NCI-H2227 (cell line): ENCODE measurements around the gene GMEB2.

Experiments
- DNase-seq: peaks from one replicate; lab custom pipeline; 2025; ENCODE audit not compliant: unreplicated experiment; lab: John Stamatoyannopoulos, UW

GMEB2 gene

DNA sequence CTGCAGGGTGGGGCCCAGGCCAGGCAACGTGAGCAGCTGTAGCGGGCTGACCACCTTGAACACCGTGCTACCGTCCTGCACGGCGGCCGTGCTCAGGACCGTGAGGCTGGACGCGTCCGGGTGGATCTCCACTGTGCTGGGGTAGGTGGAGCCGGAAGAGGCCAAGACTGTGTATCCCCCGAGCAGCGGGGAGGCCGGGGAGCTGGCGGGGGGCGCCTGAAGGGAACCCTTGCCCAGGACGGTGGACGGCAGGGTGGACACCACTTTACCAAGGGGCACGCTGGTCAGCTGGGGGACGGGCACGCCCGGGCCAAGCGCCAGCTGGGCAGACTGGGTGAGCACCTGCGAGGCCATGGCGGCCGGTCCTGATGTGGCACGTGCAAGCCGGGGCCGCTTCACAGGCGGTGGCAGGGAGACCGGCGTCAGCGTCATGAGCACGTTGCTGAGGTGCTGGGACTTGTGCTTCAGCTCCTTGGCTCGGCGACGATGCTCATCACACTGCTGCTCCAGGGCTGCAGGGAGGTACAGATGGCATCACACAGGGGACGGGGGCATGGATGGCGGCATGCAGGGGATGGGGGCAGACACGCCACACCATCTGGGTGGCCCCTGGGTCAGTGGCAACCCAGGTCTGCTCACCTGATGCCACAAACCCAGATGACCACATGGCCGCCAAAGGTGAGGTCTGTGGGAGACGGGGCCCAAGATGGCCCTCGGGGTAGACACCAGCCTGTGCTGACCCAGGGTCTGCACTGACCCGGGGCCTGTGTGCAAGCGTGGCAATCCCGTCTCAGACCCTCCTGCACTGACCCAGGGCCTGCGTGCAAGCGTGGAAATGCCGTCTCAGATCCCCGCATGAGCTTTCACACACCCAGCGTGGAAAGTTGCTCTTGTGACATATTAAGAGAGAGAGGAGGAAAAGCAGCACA is 36.4 kb downstream of the GMEB2 start:
- DNase-seq = no peak

GRCh38 chr20:63589261-63590217 is 37.4 kb downstream of the GMEB2 start:
- DNase-seq = no peak

DNA sequence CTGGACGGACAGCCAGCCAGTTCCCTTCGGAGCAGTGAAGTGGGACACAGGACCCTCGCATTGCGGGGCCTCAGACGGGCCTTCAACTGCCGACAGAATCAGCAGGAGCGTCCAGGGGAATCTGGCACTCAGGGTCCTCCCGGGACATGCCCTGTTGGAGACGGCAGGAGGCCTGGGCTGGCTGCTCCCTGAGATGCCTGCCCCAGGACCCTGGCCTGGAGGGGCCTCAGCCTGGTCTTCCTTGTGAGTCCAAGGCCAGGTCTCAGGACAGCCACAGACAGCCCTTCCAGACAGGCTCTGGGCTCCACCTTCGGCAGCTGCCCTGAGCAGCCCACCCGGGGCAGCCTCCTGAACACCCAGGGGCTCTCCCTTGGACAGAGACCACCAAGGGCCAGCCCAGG is 38.3 kb downstream of the GMEB2 start:
- no peak for DNase-seq

- DNase-seq = no peak
Observed at GRCh38 chr20:63587776-63588591, 38.9 kb downstream of the GMEB2 start.

- no peak for DNase-seq
Observed at GRCh38 chr20:63587256-63587655, 39.6 kb downstream of the GMEB2 start.

DNA sequence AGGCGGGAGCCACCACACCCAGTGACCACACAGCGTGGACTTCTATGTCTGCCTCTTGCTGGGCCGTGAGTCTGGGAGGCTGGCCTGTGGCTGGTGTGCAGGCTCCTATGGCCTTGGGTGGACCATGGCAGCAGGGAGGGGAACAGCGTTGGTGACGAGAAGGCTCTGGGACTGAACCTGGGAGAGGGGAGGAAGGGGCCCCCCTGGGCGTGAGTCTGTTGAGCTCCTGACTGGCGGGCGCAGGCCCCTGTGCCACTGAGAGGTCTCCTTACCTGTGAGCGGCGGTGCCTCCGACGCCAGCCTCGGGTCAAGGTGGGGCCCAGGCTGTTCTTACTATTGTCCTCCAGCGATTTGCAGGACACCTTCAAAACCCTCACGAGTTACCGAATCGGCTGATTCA is 40.1 kb downstream of the GMEB2 start:
- no peak for DNase-seq

DNA sequence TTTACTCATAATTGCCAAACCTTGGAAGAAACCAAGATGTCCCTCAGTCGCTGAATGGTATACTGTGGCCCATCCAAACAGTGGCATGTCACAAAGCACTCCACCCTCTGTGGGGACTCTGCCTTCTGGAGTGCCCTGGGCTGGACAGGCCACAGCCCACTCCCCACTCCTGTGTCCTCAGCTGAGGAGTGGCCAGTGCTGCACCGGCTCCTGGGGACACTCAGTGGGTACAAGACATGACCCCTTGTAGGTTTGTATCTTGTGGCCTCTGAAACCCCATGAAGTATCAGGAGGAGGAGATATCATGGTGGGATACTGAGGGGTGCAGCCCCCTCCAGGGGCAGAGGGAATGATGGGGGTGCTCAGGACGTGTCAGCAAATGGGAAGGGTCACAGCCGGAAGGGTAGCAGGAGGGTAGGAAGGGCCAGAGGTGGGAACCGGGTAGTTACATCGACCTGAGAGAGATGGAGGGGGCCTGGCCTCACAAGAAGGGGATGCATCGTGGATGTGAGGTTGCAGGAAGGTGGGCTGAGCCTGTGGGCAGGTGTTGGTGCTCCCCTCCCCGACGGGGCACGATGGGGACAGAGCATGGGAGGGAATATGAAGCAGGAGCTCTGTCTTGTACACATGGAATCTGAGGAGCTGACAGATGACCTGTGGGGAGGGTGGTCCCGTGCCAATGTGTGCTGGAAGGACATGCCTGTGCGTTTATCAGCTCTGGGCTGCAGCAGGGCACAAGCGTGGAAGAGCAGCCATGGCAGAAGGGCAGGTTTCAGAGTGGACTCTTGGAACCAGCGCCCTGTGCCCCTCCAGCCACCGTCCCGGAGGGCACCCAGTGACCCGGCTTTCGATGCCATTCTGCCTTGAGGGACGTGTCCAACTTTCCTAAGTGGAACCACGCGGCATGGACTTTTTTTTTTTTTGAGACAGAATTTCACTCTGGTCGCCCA is 41.0 kb downstream of the GMEB2 start:
- no peak for DNase-seq

DNA sequence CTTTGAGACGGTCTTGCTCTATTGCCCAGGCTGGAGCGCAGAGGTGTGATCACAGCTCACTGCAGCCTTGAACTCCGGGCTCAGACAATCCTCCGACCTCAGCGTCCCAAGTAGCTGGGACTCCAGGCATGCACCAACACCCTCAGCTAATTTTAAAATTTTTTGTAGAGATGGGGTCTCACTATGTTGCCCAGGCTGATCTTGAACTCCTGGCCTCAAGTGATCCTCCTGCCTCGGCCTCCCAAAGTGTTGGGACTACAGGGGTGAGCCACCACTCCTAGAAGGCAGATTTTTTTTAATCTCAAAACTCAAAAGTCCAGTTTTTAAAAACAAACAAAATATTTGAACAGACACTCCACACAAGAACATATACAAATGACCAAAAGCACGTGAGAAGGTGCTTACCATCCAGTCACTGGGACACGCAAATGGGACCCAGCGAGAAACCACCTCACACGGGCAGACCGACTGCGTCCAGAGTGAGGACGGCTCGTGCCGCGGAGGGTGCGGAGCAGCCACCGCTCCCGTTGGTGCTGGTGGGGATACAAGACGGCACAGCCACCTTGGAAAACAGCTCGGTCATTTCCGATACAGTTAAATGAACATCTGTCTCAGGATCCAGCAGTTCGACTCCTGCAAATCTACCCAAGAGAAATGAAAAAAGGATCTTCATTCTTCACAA is 44.4 kb downstream of the GMEB2 start:
- no peak for DNase-seq

DNA sequence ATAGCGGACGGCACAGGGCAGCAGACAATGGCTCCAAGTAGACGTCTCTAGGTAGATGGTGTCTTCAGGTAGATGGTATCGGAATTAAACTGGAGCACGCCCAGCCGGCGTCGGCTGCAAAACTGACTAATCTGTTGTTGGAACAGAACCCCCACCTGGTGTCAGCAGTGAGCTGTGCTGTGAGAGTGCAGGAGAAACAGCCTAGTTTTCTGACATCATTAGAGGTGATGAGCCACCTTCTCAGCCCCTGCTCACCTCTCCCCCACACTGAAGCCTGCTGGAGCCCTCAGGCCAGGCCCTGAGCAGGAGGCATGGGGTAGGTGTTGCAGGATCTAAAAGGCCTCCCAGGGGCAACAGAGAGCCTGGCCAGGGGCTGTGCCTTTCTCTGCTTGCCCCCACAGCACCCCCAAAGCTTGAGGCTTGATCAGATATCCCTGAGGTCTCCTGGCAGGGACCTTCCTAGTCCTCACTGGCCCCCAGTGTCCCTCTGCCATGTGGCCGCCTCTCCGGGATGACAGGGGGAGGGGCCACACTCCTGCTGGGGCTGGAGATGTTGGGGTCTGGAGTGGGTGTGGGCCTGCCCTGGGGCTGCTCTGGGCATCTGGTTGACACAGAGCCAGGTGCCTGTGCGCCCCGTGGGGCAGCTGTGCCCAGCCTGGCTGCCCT is 46.0 kb downstream of the GMEB2 start:
- peak; percentile 27 for DNase-seq

- DNase-seq = no peak
Observed at GRCh38 chr20:63579017-63579694, 47.7 kb downstream of the GMEB2 start.

- no peak for DNase-seq
Observed at GRCh38 chr20:63578224-63579016, 48.5 kb downstream of the GMEB2 start.

DNA sequence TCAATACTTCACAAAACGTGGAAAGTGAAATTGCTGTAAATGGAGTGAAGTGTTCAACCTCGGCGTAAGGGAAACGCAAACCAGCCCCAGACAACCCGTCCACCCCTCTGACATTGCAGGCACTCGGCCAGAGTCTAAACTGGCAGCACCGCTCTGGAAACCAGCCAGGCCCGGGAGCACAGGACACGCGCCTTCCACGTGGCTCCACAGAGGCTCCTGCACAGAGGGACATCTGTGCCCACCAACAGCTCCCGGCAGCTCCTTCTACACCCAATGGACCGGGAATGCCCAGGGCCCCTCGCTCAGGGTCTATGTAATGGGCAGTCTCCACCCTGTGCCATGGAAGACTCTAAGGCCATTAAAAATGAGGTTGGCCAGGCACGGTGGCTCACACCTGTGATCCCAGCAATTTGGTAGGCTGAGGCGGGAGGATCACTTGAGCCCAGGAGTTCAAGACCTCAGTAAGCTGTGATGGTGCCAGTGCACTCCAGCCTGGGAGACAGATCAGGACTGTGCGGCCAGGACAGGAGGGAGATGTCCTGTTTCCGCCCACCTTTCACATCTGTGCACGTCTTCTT is 49.5 kb downstream of the GMEB2 start:
- no peak for DNase-seq

GRCh38 chr20:63576311-63576710 is 50.6 kb downstream of the GMEB2 start:
- DNase-seq = no peak

DNA sequence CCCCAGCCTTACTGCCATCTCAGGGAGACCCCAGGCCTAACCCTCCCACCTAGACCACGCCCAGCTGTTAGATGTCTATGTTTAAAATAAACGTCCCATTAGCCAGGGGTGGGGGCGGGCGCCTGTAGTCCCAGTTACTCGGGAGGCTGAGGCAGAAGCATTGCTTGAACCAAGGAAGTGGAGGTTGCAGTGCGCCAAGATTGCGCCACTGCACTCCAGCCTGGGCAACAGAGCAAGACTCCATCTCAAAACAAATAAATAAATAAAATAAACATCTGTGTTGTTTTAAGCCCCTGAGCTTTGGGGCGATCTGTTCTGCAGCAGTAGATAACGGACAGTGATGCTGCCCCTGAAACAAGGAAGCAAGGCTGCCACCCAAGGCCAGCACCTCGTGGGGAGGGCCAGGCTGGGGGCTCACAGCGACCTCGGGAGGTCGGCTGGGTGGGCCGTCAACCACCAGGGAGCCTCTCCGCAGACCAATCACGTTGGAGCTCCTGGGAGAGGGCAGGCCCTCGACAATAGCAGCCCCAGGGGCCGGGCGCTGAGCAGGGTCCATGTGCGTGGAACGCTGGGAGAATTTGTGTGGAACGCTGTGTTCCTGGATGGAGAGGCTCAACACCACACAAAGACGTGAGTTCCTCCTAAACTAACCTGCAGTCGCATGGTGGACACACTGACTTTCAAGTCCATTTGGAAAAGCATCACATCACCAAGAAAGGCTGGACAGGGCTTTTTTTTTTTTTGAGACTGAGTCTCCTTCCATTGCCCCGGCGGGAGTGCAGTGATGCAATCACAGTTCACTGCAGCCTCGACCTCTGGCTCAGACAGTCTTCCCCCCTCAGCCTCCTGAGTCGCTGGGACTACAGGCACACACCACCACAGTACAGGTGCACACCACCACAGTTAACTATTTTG is 51.8 kb downstream of the GMEB2 start:
- DNase-seq = no peak

DNA sequence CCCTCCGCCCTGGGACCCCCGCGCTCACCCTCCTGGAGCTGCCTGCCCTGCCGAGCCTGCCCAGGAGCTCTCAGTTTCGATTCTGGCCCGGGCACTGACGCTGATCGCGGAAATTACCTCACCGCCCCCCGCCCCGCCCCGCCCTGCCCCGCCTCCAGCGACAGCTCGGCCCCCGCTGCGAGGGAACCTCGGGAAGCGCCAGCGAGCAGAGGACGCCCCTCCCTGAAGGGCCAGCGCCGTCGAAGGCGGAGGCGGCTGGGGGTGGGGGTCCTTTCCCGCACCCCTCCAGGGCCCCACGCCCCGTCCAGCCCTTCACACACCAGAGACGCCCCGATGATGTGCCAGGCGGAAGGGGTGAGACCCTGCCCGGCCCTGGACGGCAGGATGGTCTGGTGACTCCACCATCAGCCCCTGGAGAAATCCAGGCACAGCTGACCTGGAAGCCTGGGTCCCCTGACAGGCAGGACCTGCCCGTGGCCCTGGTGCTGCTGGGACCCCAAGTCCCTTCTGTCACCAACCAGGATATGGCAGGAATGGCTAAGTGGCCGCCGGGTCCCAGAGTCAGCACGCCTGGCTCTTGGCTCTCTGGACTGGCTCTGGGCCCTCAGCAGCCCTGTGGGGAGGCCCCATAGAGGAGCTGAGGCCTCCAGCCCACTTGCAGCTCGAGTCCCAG is 52.6 kb downstream of the GMEB2 start, which contains the start of gene HELZ2:
Gene HELZ2 (minus strand): TSS at position 84 of the 673 bp plus-strand sequence. CDS start 1,854 bp downstream, outside the sequence.
- DNase-seq = peak; percentile 81
